ENCODE data around the gene GLOD5. TPM values are rescaled to one million over a fixed set of nuclear protein-coding genes. Genes with fewer than 3 reads are reported as not detected.

Gene GLOD5
- total and polyA plus RNA-seq, 9 of the 15 experiments (the other 6 are each of a cell fraction or from before 2014, with no cell fraction given), result 0.27 to 4.4 (median 2.2) TPM

DNA sequence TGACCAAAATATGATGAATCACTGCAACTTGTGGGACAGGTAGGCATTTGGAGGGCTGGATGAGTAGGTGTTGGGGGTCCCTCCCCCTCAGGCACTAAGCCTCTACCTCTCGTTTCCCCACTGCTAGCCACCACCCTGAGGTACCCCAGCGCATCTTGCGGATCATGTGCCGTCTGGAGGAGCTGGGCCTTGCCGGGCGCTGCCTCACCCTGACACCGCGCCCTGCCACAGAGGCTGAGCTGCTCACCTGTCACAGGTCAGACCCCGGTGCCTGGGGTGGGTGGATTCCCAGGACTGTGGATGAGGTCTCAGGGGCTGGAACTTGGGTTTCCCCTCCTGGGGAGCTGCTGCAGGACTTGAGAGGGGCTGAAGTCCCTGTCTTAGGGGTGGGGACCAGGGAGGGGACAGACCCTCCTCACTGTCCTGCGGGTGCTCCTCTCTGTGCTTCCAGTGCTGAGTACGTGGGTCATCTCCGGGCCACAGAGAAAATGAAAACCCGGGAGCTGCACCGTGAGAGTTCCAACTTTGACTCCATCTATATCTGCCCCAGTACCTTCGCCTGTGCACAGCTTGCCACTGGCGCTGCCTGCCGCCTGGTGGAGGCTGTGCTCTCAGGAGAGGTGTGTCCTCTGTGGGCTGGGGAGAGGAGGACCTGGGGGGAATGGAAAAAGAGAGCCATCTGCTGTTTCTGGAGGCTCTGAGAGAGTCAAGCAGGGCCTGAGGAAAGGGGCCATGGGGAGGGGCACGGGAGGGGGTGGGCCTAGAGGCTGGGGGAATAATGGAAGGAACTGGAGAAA, 54.7 kb downstream of the GLOD5 start:
- Histone ChIP-seq H3K79me2 (ENCODE audit: control insufficient read depth, insufficient read depth, low read length) (no peaks in the 10 kb centered on the region), H3K9ac (ENCODE audit: insufficient read depth in 1 of 2, low read depth in 2 of 2, low read length in 2 of 2) (peak overlapping the region in 1 of 2 experiments; percentile 58; a peak in 2 of 4 replicates), H3K9me1 (ENCODE audit: control insufficient read depth, insufficient read depth, low read length) (no peaks in the 10 kb centered on the region), H3K4me3 (no peak overlapping the region), H3K9me3 (replicated peaks; ENCODE audit: control insufficient read depth, insufficient read depth, low read depth, low read length) (no peaks in the 10 kb centered on the region), H2AFZ (ENCODE audit: low read depth, low read length) (no peak overlapping the region), H3K27ac (ENCODE audit: extremely low read depth, low read depth, low read length) (no peak overlapping the region), H3K4me2 (ENCODE audit: insufficient read depth, low read length) (no peak overlapping the region), H3K27me3 (ENCODE audit: control insufficient read depth in 2 of 2, insufficient read depth in 2 of 2, low read length in 2 of 2) (no peaks in the 10 kb centered on the region), H3K4me1 (replicated peaks in 1 of 2; ENCODE audit: control insufficient read depth in 2 of 2, insufficient read depth in 2 of 2, low read length in 2 of 2) (peaks cover 5 to 12% of the 10 kb centered on the region in 2 experiments; a peak in 4 of 5 replicates), H4K20me1 (replicated peaks; ENCODE audit: control insufficient read depth, insufficient read depth, low read length) (no peaks in the 10 kb centered on the region), H3K36me3 (ENCODE audit: control insufficient read depth, insufficient read depth, low read length) (peaks cover 37% of the 10 kb centered on the region; the same call in 2 of the 3 replicates)
- peak; percentile 80 for ATAC-seq
- in situ Hi-C loops (cut with MboI) (no loop called here), intact Hi-C loops (cut with micrococcal nuclease) (no loop called here)
- BruUV-seq (replicated peaks), result no TSS peak
- peak in 1 of 4 experiments; percentile 21 for DNase-seq (ENCODE audit: extremely low read depth in 1 of 4, low spot score in 3 of 4)
- POLR2A ChIA-PET, result interaction anchor here (0.7 kb wide), 1 partner anchor 11 kb away, joined by 3 read pairs; no protein-coding TSS in a partner anchor
- WGBS (ENCODE audit: insufficient coverage, low coverage, missing lambda C conversion rate), result 92% methylated on average over 2 of the region's 18 CpGs
- FAIRE-seq, result no peak
- CTCF ChIA-PET (ENCODE audit: low intra/inter-chr PET ratio), result no interaction called here
- TF ChIP-seq MCM5 (IDR thresholded peaks at IDR 0.05; ENCODE audit: low read depth), result no peak
- no peak for TF ChIP-seq CREB1 (IDR thresholded peaks at IDR 0.05)
- no peak for TF ChIP-seq CREB1 (CRISPR knock-in tag; IDR thresholded peaks at IDR 0.05)
- TF ChIP-seq CHD4 (IDR thresholded peaks at IDR 0.05; ENCODE audit: insufficient read depth, insufficient replicate concordance, low read depth, low read length, poor library complexity, severe bottlenecking), result no peak
- TF ChIP-seq, protein P1, sequence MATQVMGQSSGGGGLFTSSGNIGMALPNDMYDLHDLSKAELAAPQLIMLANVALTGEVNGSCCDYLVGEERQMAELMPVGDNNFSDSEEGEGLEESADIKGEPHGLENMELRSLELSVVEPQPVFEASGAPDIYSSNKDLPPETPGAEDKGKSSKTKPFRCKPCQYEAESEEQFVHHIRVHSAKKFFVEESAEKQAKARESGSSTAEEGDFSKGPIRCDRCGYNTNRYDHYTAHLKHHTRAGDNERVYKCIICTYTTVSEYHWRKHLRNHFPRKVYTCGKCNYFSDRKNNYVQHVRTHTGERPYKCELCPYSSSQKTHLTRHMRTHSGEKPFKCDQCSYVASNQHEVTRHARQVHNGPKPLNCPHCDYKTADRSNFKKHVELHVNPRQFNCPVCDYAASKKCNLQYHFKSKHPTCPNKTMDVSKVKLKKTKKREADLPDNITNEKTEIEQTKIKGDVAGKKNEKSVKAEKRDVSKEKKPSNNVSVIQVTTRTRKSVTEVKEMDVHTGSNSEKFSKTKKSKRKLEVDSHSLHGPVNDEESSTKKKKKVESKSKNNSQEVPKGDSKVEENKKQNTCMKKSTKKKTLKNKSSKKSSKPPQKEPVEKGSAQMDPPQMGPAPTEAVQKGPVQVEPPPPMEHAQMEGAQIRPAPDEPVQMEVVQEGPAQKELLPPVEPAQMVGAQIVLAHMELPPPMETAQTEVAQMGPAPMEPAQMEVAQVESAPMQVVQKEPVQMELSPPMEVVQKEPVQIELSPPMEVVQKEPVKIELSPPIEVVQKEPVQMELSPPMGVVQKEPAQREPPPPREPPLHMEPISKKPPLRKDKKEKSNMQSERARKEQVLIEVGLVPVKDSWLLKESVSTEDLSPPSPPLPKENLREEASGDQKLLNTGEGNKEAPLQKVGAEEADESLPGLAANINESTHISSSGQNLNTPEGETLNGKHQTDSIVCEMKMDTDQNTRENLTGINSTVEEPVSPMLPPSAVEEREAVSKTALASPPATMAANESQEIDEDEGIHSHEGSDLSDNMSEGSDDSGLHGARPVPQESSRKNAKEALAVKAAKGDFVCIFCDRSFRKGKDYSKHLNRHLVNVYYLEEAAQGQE (IDR thresholded peaks at IDR 0.05; ENCODE audit: borderline replicate concordance), result peak; percentile 16; the same call in 1 of the 2 replicates
- TF ChIP-seq, protein P1 (CRISPR knock-in tag; IDR thresholded peaks at IDR 0.05; ENCODE audit: low read depth), result no peak
- no peak for TF ChIP-seq KLF10 (CRISPR knock-in tag; IDR thresholded peaks at IDR 0.05)
- TF ChIP-seq TARDBP (IDR thresholded peaks at IDR 0.05), result no peak
- no peak for TF ChIP-seq POLR2AphosphoS2 (IDR thresholded peaks at IDR 0.05; ENCODE audit: low read length)
- TF ChIP-seq, protein P2, sequence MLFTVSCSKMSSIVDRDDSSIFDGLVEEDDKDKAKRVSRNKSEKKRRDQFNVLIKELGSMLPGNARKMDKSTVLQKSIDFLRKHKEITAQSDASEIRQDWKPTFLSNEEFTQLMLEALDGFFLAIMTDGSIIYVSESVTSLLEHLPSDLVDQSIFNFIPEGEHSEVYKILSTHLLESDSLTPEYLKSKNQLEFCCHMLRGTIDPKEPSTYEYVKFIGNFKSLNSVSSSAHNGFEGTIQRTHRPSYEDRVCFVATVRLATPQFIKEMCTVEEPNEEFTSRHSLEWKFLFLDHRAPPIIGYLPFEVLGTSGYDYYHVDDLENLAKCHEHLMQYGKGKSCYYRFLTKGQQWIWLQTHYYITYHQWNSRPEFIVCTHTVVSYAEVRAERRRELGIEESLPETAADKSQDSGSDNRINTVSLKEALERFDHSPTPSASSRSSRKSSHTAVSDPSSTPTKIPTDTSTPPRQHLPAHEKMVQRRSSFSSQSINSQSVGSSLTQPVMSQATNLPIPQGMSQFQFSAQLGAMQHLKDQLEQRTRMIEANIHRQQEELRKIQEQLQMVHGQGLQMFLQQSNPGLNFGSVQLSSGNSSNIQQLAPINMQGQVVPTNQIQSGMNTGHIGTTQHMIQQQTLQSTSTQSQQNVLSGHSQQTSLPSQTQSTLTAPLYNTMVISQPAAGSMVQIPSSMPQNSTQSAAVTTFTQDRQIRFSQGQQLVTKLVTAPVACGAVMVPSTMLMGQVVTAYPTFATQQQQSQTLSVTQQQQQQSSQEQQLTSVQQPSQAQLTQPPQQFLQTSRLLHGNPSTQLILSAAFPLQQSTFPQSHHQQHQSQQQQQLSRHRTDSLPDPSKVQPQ (CRISPR knock-in tag; IDR thresholded peaks at IDR 0.05; ENCODE audit: borderline replicate concordance), result no peak
